NT2/D1 (cell line): ENCODE measurements around the gene ZSWIM6.

ENCODE experiments used
- SUZ12 ChIP-seq: IDR thresholded peaks from 2 replicates; pipeline ENCODE4 v1.6.1; 2011; ENCODE audit not compliant: insufficient read length, insufficient read depth; ENCODE audit errors: extremely low read depth
- YY1 ChIP-seq: IDR thresholded peaks from 2 replicates; pipeline ENCODE4 v1.6.1; 2011; ENCODE audit not compliant: insufficient read length, insufficient read depth
- ZNF274 ChIP-seq: IDR thresholded peaks from 2 replicates; pipeline ENCODE4 v1.6.1; 2011; ENCODE audit warnings: mild to moderate bottlenecking, low read depth, low read length

- TF ChIP-seq YY1, result no peak
- TF ChIP-seq SUZ12, result no peak
- no peak for TF ChIP-seq ZNF274
Observed at GRCh38 chr5:61519728-61520277, 187.7 kb downstream of the ZSWIM6 start.
